GM19463 (cell line): ENCODE results near the gene EXOC4.
"Not testable (repeated sequence)": the region's sequence is repeated elsewhere in the genome, so short reads cannot be mapped to it uniquely, and the experiment has no call there.

Experiments used
- ATAC-seq: cut with Tn5 transposase; IDR thresholded peaks from one replicate; pipeline ENCODE4 v1.9.1; 2021; ENCODE audit warnings: mild to moderate bottlenecking, moderate library complexity; ENCODE audit not compliant: unreplicated experiment

EXOC4 gene

GRCh38 chr7:133777701-133778100 lies 524.8 kb downstream of the EXOC4 start:
- no peak for ATAC-seq

GRCh38 chr7:133778472-133778871 lies 525.6 kb downstream of the EXOC4 start:
- peak; percentile 97 for ATAC-seq

GRCh38 chr7:133779538-133779937 lies 526.7 kb downstream of the EXOC4 start:
- not testable (repeated sequence) for ATAC-seq

- ATAC-seq = no peak
Measured at GRCh38 chr7:133780912-133781311, 528.0 kb downstream of the EXOC4 start.

GRCh38 chr7:133781486-133782090 lies 528.7 kb downstream of the EXOC4 start:
- ATAC-seq = no peak

- no peak for ATAC-seq
Measured at GRCh38 chr7:133782470-133782869, 529.6 kb downstream of the EXOC4 start.

- ATAC-seq = no peak
Measured at GRCh38 chr7:133783276-133783675, 530.4 kb downstream of the EXOC4 start.

GRCh38 chr7:133784486-133785001 lies 531.7 kb downstream of the EXOC4 start:
- no peak for ATAC-seq

- no peak for ATAC-seq
Measured at GRCh38 chr7:133786401-133786937, 533.6 kb downstream of the EXOC4 start.

GRCh38 chr7:133789974-133790373 lies 537.1 kb downstream of the EXOC4 start:
- ATAC-seq = no peak

GRCh38 chr7:133790911-133791310 lies 538.0 kb downstream of the EXOC4 start:
- ATAC-seq = no peak

- no peak for ATAC-seq
Measured at GRCh38 chr7:133794479-133794878, 541.6 kb downstream of the EXOC4 start.

- ATAC-seq = no peak
Measured at GRCh38 chr7:133795068-133795665, 542.3 kb downstream of the EXOC4 start.

GRCh38 chr7:133796782-133797745 lies 544.2 kb downstream of the EXOC4 start:
- no peak for ATAC-seq

- no peak for ATAC-seq
Measured at GRCh38 chr7:133797818-133798520, 545.1 kb downstream of the EXOC4 start.

GRCh38 chr7:133801341-133801740 lies 548.5 kb downstream of the EXOC4 start:
- ATAC-seq = no peak

GRCh38 chr7:133804127-133804526 lies 551.2 kb downstream of the EXOC4 start:
- ATAC-seq = no peak

GRCh38 chr7:133805426-133805825 lies 552.5 kb downstream of the EXOC4 start:
- no peak for ATAC-seq

GRCh38 chr7:133807624-133808492 lies 555.0 kb downstream of the EXOC4 start:
- no peak for ATAC-seq

GRCh38 chr7:133808493-133808866 lies 555.6 kb downstream of the EXOC4 start:
- no peak for ATAC-seq
